A549 (cell line): ENCODE measurements around the gene ST13. TPM values are rescaled to one million over a fixed set of nuclear protein-coding genes. Genes with fewer than 3 reads are reported as not detected.
A peak's percentile ranks its signal among the peaks of the same experiment; 100 is the strongest.

ENCODE experiments used
- ATAC-seq, 2 experiments: fragments of 200-7000 bp in 1 of 2; fragments of >200 bp in 1 of 2; cut with Nextera tagmentation in 1 of 2; cut with Tn5 transposase in 1 of 2; 3 replicates each; pipeline versions ENCODE4 v1.8.0 to v1.9.1; 2018 to 2020; ENCODE audit warnings: mild to moderate bottlenecking in 1 of 2, moderate library complexity in 1 of 2
- CTCF ChIA-PET: fragments of 300-600 bp; sonication (Branson Sonifier 250); formaldehyde crosslinking; extraction: SDS; loops from one replicate; lab custom pipeline; 2021; ENCODE audit warnings: antibody characterized with exemption, inconsistent platforms; lab: Yijun Ruan, JAX
- POLR2A ChIA-PET: fragments of 350-600 bp; formaldehyde crosslinking; extraction: SDS; loops from one replicate; lab custom pipeline; 2021; ENCODE audit warnings: antibody characterized with exemption, inconsistent platforms; lab: Yijun Ruan, JAX
- DNase-seq, 2 experiments: peaks; one replicate each; pipeline versions ENCODE4 v3.0.0 to v3.0.0-alpha.2; 2011 to 2016; ENCODE audit warnings: low read depth in 1 of 2, low spot score in 1 of 2
- FAIRE-seq: peaks from 2 replicates; lab custom pipeline; 2011; peaks lifted over from hg19 to GRCh38; lab: Jason Lieb, UNC
- H3K27ac ChIP-seq, 2 experiments: fragments of >200 bp; sonication (Bioruptor Twin); formaldehyde crosslinking; 3 replicates each; pipeline ENCODE4 v1.5.1; 2016 to 2017
- H3K4me1 ChIP-seq: fragments of >200 bp; sonication (Bioruptor Twin); formaldehyde crosslinking; 3 replicates; pipeline ENCODE4 v1.6.1; 2016
- H3K4me2 ChIP-seq: fragments of >200 bp; sonication (Bioruptor Twin); formaldehyde crosslinking; 3 replicates; pipeline ENCODE4 v1.6.1; 2016
- H3K4me3 ChIP-seq: fragments of >200 bp; sonication (Bioruptor Twin); formaldehyde crosslinking; 3 replicates; pipeline ENCODE4 v1.5.1; 2016
- H3K9me3 ChIP-seq: fragments of >200 bp; sonication (Bioruptor Twin); formaldehyde crosslinking; 3 replicates; pipeline ENCODE4 v1.6.1; 2016
- CBX2 ChIP-seq: fragments of 200-600 bp; sonication (generic); IDR thresholded peaks from 2 replicates; pipeline ENCODE4 v1.6.1; 2016; ENCODE audit warnings: low read depth, mild to moderate bottlenecking, borderline replicate concordance
- CHD4 ChIP-seq: fragments of 200-600 bp; sonication (generic); IDR thresholded peaks from 2 replicates; pipeline ENCODE4 v1.6.1; 2016; ENCODE audit warnings: antibody characterized with exemption, mild to moderate bottlenecking, borderline replicate concordance
- E2F6 ChIP-seq: IDR thresholded peaks from 2 replicates; pipeline ENCODE4 v1.6.1; 2012; ENCODE audit warnings: low read depth, borderline replicate concordance
- EHMT2 ChIP-seq: fragments of 200-600 bp; sonication (generic); IDR thresholded peaks from 2 replicates; pipeline ENCODE4 v1.6.1; 2016; ENCODE audit warnings: antibody characterized with exemption, low read depth, mild to moderate bottlenecking, moderate library complexity
- FOSL2 ChIP-seq, 2 experiments: fragments of 450-650 bp in 1 of 2; fragments of >200 bp in 1 of 2; sonication (Bioruptor Twin) in 1 of 2; formaldehyde crosslinking; IDR thresholded peaks; 2 replicates each; pipeline versions ENCODE4 v1.5.0 to v1.6.1; 2016 to 2020; ENCODE audit warnings: mild to moderate bottlenecking in 1 of 2, moderate library complexity in 1 of 2
- GATA3 ChIP-seq: IDR thresholded peaks from 2 replicates; pipeline ENCODE4 v1.6.1; 2012; ENCODE audit warnings: borderline replicate concordance
- JUNB ChIP-seq: fragments of >200 bp; sonication (Bioruptor Twin); formaldehyde crosslinking; IDR thresholded peaks from 2 replicates; pipeline ENCODE4 v1.6.1; 2016
- KDM1A ChIP-seq: fragments of 200-600 bp; sonication (generic); IDR thresholded peaks from 2 replicates; pipeline ENCODE4 v1.6.1; 2016; ENCODE audit warnings: low read depth, mild to moderate bottlenecking
- KDM5A ChIP-seq: fragments of 200-600 bp; sonication (generic); IDR thresholded peaks from 2 replicates; pipeline ENCODE4 v1.6.1; 2016; ENCODE audit warnings: antibody characterized with exemption, mild to moderate bottlenecking
- MAX ChIP-seq: IDR thresholded peaks from 2 replicates; pipeline ENCODE4 v1.6.1; 2012
- MAZ ChIP-seq: fragments of 150-350 bp; IDR thresholded peaks from 2 replicates; pipeline ENCODE4 v1.6.1; 2014; ENCODE audit warnings: antibody characterized with exemption, low read depth, low read length, borderline replicate concordance
- MYC ChIP-seq: IDR thresholded peaks from 2 replicates; pipeline ENCODE4 v1.6.1; 2012; ENCODE audit warnings: mild to moderate bottlenecking, inconsistent platforms, low read length, improper control_type of control experiment, borderline replicate concordance
- NFE2L2 ChIP-seq: fragments of 150-350 bp; conservative IDR thresholded peaks from 2 replicates; pipeline ENCODE4 v1.6.1; 2014; ENCODE audit warnings: low read length
- NPAS2 ChIP-seq: fragments of 250-450 bp; sonication (Bioruptor Pico); IDR thresholded peaks from 2 replicates; pipeline ENCODE4 v1.8.0; 2022; ENCODE audit warnings: mild to moderate bottlenecking, moderate library complexity, borderline replicate concordance
- NR3C1 ChIP-seq: fragments of >200 bp; sonication (Bioruptor Twin); formaldehyde crosslinking; IDR thresholded peaks from 3 replicates; pipeline ENCODE4 v1.6.1; 2017
- PHF8 ChIP-seq: fragments of 200-600 bp; sonication (generic); IDR thresholded peaks from 2 replicates; pipeline ENCODE4 v1.6.1; 2016; ENCODE audit warnings: low read depth, mild to moderate bottlenecking, antibody characterized with exemption, moderate library complexity, borderline replicate concordance
- POLR2A ChIP-seq: IDR thresholded peaks from 2 replicates; pipeline ENCODE4 v1.6.1; 2012; ENCODE audit warnings: mild to moderate bottlenecking, low read length
- POLR2AphosphoS2 ChIP-seq: conservative IDR thresholded peaks from 2 replicates; pipeline ENCODE4 v1.6.1; 2012; ENCODE audit warnings: low read length, improper control_type of control experiment, inconsistent platforms
- RFX5 ChIP-seq: fragments of 450-650 bp; IDR thresholded peaks from 2 replicates; pipeline ENCODE4 v1.7.1; 2014; ENCODE audit warnings: antibody characterized with exemption, mild to moderate bottlenecking, moderate library complexity
- TP53 ChIP-seq: fragments of 250-450 bp; sonication (Bioruptor Pico); IDR thresholded peaks from 2 replicates; pipeline ENCODE4 v1.5.0; 2021; ENCODE audit warnings: mild to moderate bottlenecking, moderate library complexity
- ZNF302 ChIP-seq: fragments of 250-450 bp; sonication (Bioruptor Pico); IDR thresholded peaks from 2 replicates; pipeline ENCODE4 v1.9.0; 2021; ENCODE audit warnings: inconsistent platforms, mild to moderate bottlenecking, moderate library complexity
- WGBS: methylation state at CpG from one replicate; pipeline ENCODE4 v1.1.6; 2017; ENCODE audit errors: missing lambda C conversion rate; 5-methylcytosine and 5-hydroxymethylcytosine counted together
- polyA plus RNA-seq, 4 experiments: library from polyadenylated mRNA; depleted of rRNA in 3 of 4; stranded (reverse); fragments of >200 nt; fragmentation: RNase III in 1 of 4; extraction: RNeasy Plus Mini Kit Qiagen cat#74134 plus additional on column Dnase treatment in 1 of 4; gene quantifications; 2 replicates in 3 of 4; 3 replicates in 1 of 4; pipeline ENCODE4 v1.2.3, GENCODE V29; 2011 to 2017
- TF ChIP-seq, protein P1 (sequence below): fragments of >200 bp; sonication (Bioruptor Twin); formaldehyde crosslinking; IDR thresholded peaks from 2 replicates; pipeline ENCODE4 v1.6.1; 2016
- TF ChIP-seq, protein P2 (sequence below): fragments of 450-650 bp; IDR thresholded peaks from 2 replicates; pipeline ENCODE4 v1.6.1; 2014; ENCODE audit warnings: antibody characterized with exemption

Gene ST13
- polyA plus RNA-seq, 2 of the 4 experiments (the other 2 are of a cell fraction) = 181 to 227 TPM

GRCh38 chr22:40857309-40857855 is 943 bp upstream of the ST13 start:
- Histone ChIP-seq H3K4me1 (peaks cover 38% of the 10 kb centered on the region), H3K9me3 (no peaks in the 10 kb centered on the region), H3K4me3 (peak overlapping the region; percentile 99), H3K4me2 (peak overlapping the region; percentile 83), H3K27ac (peak overlapping the region; percentile 95 to 97)
- FAIRE-seq (no peak), ATAC-seq (peak in 1 of 2 experiments; percentile 55; a peak in 2 of 6 replicates), DNase-seq (no peak)
- POLR2A ChIA-PET = interaction anchor here (0.6 to 1.5 kb wide), 13 partner anchors 16 to 429 kb away, joined by 3 to 8 read pairs (median 4); partner anchors contain the start of genes MCHR1 and RANGAP1
- 3% methylated on average over 15 of the region's 18 CpGs for WGBS
- CTCF ChIA-PET = interaction anchor here (0.6 to 1.6 kb wide), 5 partner anchors 20 to 142 kb away, joined by 3 to 4 read pairs (median 3); no protein-coding TSS in a partner anchor
- peak; percentile 41 for TF ChIP-seq KDM5A
- no peak for TF ChIP-seq GATA3
- TF ChIP-seq E2F6 = no peak
- peak; percentile 17; the same call in 1 of the 2 replicates for TF ChIP-seq PHF8

DNA sequence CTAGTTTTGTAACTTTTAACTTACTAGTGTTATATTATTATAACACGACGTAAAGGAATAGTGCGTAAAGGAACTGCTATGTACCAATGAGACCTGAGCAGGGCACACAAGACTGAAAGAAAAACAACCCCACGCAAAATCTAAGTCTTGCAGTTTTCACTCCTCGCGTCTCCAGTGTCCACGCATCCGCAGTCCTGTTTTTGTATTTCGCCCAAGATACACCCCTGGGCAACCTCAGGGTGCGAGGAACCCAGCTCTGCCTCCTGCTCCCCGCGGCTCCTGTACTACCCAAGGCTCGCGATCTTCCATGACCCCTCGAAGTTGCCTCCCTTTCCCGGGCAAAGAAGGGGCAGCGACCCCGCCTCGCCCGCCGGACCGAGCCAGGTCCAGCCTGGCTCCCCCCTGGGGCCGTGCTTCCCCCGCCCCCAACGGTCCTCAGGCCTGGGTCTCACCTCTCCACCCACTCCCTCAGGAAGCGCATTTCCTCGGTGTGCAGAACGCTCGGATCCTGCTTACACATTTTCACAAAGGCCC is 393 bp downstream of the ST13 start:
- Histone ChIP-seq H3K4me1 (peaks cover 45% of the 10 kb centered on the region), H3K4me2 (peak overlapping the region; percentile 98), H3K9me3 (no peaks in the 10 kb centered on the region), H3K27ac (peak overlapping the region; percentile 95 to 97), H3K4me3 (peak overlapping the region; percentile 99)
- ChIA-PET POLR2A (interaction anchor here (0.5 to 1.5 kb wide), 6 partner anchors 9 to 367 kb away, joined by 3 to 8 read pairs (median 4); no protein-coding TSS in a partner anchor), CTCF (no interaction called here)
- TF ChIP-seq JUNB (no peak), KDM5A (no peak), CBX2 (no peak), KDM1A (no peak), MAX (no peak), POLR2A (no peak; the same call in 1 of the 2 replicates), POLR2AphosphoS2 (no peak), FOSL2 (IDR thresholded peaks at IDR 0.05) (no peak), FOSL2 (CRISPR knock-in tag; IDR thresholded peaks at IDR 0.05) (no peak), EHMT2 (no peak), MYC (no peak), GATA3 (no peak), ZNF302 (CRISPR knock-in tag) (no peak)
- TF ChIP-seq, protein P1, sequence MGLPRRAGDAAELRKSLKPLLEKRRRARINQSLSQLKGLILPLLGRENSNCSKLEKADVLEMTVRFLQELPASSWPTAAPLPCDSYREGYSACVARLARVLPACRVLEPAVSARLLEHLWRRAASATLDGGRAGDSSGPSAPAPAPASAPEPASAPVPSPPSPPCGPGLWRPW = no peak
- WGBS = under 1% methylated on average over 13 of the region's 29 CpGs
- peak; percentile 59 to 62 for ATAC-seq
- FAIRE-seq = no peak
- peak in 1 of 2 experiments; percentile 19 for DNase-seq

DNA sequence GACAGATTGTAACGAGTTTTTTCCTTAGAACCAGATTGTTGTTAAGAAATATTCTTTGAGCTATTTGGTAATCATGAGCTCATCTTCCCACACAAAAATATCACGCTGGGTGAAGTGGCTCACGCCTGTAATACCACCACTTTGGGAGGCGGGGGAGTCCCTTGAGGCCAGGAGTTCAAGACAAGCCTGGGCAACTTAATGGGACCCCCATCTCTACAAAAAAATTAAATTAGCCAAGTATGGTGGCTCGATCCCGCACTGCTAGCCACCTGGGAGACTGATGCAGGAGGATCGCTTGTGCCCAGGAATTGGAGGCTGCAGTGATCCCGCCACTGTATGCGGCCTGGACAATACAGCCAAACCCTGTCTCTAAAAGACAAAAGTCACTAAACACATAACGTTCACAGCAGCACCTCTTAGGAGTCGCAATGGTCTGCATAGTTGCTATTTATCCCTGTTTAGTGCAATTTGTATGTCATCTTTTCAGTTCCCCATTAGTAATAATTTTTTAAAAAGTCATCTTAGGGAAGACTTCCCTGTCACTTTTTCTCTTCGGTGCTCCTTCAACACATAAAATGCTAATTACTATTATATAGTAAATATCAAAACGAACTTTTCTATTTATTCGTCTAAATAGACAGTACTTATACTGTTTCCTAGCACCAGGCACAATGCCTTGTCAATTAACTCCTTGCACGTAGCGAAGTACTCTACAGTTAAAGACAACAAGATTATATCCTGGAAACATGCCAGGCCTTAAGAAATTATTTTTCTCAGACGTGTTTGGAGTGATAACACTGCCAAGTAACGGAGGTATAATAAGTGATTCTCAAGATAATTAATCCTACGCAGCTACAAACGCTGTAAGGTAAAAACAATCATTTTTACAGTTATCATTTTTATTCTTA is 1.1 kb downstream of the ST13 start:
- no peak for ATAC-seq
- WGBS = 11% methylated on average over 20 of the region's 20 CpGs
- peaks cover 46% of the 10 kb centered on the region for H3K4me1 ChIP-seq
- CTCF ChIA-PET = interaction anchor here (1.1 kb wide), 2 partner anchors 32 to 172 kb away, joined by 3 read pairs; no protein-coding TSS in a partner anchor
- peak overlapping the region; percentile 99 for H3K4me3 ChIP-seq
- H3K4me2 ChIP-seq = peak overlapping the region; percentile 98
- POLR2A ChIA-PET = interaction anchor here (0.5 kb wide), 2 partner anchors 8 to 294 kb away, joined by 3 to 4 read pairs; no protein-coding TSS in a partner anchor
- no peaks in the 10 kb centered on the region for H3K9me3 ChIP-seq
- H3K27ac ChIP-seq = peak overlapping the region; percentile 95 to 97
- TF ChIP-seq KDM1A (no peak), ZNF302 (CRISPR knock-in tag) (no peak), NPAS2 (CRISPR knock-in tag) (no peak), TP53 (CRISPR knock-in tag) (no peak), MYC (no peak), NFE2L2 (no peak), CHD4 (no peak), NR3C1 (no peak), MAZ (no peak), RFX5 (no peak), FOSL2 (IDR thresholded peaks at IDR 0.05) (no peak), FOSL2 (CRISPR knock-in tag; IDR thresholded peaks at IDR 0.05) (no peak)
- TF ChIP-seq, protein P2, sequence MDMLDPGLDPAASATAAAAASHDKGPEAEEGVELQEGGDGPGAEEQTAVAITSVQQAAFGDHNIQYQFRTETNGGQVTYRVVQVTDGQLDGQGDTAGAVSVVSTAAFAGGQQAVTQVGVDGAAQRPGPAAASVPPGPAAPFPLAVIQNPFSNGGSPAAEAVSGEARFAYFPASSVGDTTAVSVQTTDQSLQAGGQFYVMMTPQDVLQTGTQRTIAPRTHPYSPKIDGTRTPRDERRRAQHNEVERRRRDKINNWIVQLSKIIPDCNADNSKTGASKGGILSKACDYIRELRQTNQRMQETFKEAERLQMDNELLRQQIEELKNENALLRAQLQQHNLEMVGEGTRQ = no peak
- FAIRE-seq = no peak
- DNase-seq = no peak
